ENCODE data around the gene SLC2A9.

GRCh38 chr4:9923195-9923812, 98.0 kb downstream of the SLC2A9 start:
- TF ChIP-seq CTCF (IDR thresholded peaks at IDR 0.05) (no peak), POLR2A (IDR thresholded peaks at IDR 0.05) (no peak)
